ENCODE measurements around the gene SC5D. TPM values are rescaled to one million over a fixed set of nuclear protein-coding genes. Genes with fewer than 3 reads are reported as not detected.

Gene SC5D
- polyA plus RNA-seq, 2 of the 4 experiments (the other 2 are of a cell fraction), result 18.1 to 28.1 TPM

- no peak for TF ChIP-seq EP300 (IDR thresholded peaks at IDR 0.05)
- TF ChIP-seq HOXA7 (CRISPR knock-in tag; IDR thresholded peaks at IDR 0.05), result no peak
- TF ChIP-seq HMGXB4 (CRISPR knock-in tag; IDR thresholded peaks at IDR 0.05; ENCODE audit: borderline replicate concordance), result no peak
- peak; percentile 21 to 36; a peak in 3 of 5 replicates for TF ChIP-seq RAD21 (conservative IDR thresholded peaks at IDR 0.05 in 1 of 2, IDR thresholded peaks at IDR 0.05 in 1 of 2)
- Histone ChIP-seq H3K4me2 (no peak overlapping the region), H3K4me1 (no peaks in the 10 kb centered on the region), H3K4me3 (no peak overlapping the region), H3K9me3 (no peaks in the 10 kb centered on the region), H3K27ac (no peak overlapping the region)
- ChIA-PET POLR2A (no interaction called here), CTCF (no interaction called here)
- WGBS (ENCODE audit: missing lambda C conversion rate), result 5% methylated on average over 7 of the region's 7 CpGs
- ATAC-seq, result peak; percentile 36 to 50; a peak in 2 of 6 replicates
- no peak for FAIRE-seq
- DNase-seq (ENCODE audit: low read depth in 1 of 2, low spot score in 1 of 2), result peak in 1 of 2 experiments; percentile 15
Observed at GRCh38 chr11:121321614-121322243, 29.2 kb downstream of the SC5D start.

- Histone ChIP-seq H3K27ac (no peak overlapping the region), H3K4me3 (no peak overlapping the region), H3K4me2 (no peak overlapping the region), H3K4me1 (no peaks in the 10 kb centered on the region), H3K9me3 (no peaks in the 10 kb centered on the region)
- no peak for DNase-seq (ENCODE audit: low read depth in 1 of 2, low spot score in 1 of 2)
- ChIA-PET POLR2A (no interaction called here), CTCF (interaction anchor here (0.8 kb wide), 1 partner anchor 268 kb away, joined by 3 read pairs; no protein-coding TSS in a partner anchor)
- FAIRE-seq, result no peak
- ATAC-seq, result no peak
- TF ChIP-seq NPAS2 (CRISPR knock-in tag; IDR thresholded peaks at IDR 0.05; ENCODE audit: borderline replicate concordance) (no peak), TP53 (CRISPR knock-in tag; IDR thresholded peaks at IDR 0.05) (no peak)
- WGBS (ENCODE audit: missing lambda C conversion rate), result 52% methylated on average over 6 of the region's 6 CpGs
Observed at GRCh38 chr11:121323046-121323607, 30.6 kb downstream of the SC5D start.

GRCh38 chr11:121326230-121326629, 33.7 kb downstream of the SC5D start:
- no peak for DNase-seq (ENCODE audit: low read depth in 1 of 2, low spot score in 1 of 2)
- ChIA-PET CTCF (no interaction called here), POLR2A (no interaction called here)
- Histone ChIP-seq H3K27ac (no peak overlapping the region), H3K4me1 (no peaks in the 10 kb centered on the region), H3K4me2 (no peak overlapping the region), H3K4me3 (no peak overlapping the region), H3K9me3 (no peaks in the 10 kb centered on the region)
- no peak for ATAC-seq
- 15% methylated on average over 4 of the region's 4 CpGs for WGBS (ENCODE audit: missing lambda C conversion rate)
- no peak for FAIRE-seq
- no peak for TF ChIP-seq MAFK (IDR thresholded peaks at IDR 0.05; ENCODE audit: partially characterized antibody)
- no peak for TF ChIP-seq FOXS1 (CRISPR knock-in tag; IDR thresholded peaks at IDR 0.05)
- no peak for TF ChIP-seq PBX3 (IDR thresholded peaks at IDR 0.05)

- FAIRE-seq (no peak), ATAC-seq (no peak)
- CTCF ChIA-PET, result no interaction called here
Observed at GRCh38 chr11:121327553-121327952, 35.0 kb downstream of the SC5D start.

More at GRCh38 chr11:121327553-121327952, 35.0 kb downstream of the SC5D start:
- Histone ChIP-seq H3K9me3 (no peaks in the 10 kb centered on the region), H3K4me2 (no peak overlapping the region), H3K4me3 (no peak overlapping the region), H3K27ac (no peak overlapping the region), H3K4me1 (no peaks in the 10 kb centered on the region)
- POLR2A ChIA-PET, result no interaction called here
- no peak for DNase-seq (ENCODE audit: low read depth in 1 of 2, low spot score in 1 of 2)
- no peak for TF ChIP-seq KDM5A (IDR thresholded peaks at IDR 0.05)
- no peak for TF ChIP-seq NPAS2 (CRISPR knock-in tag; IDR thresholded peaks at IDR 0.05; ENCODE audit: borderline replicate concordance)
- TF ChIP-seq ELK1 (IDR thresholded peaks at IDR 0.05; ENCODE audit: low read depth, low read length), result no peak
- no peak for TF ChIP-seq EHF (CRISPR knock-in tag; IDR thresholded peaks at IDR 0.05)
- TF ChIP-seq MYC (IDR thresholded peaks at IDR 0.05; ENCODE audit: borderline replicate concordance, low read length), result no peak
- no peak for TF ChIP-seq E2F6 (IDR thresholded peaks at IDR 0.05; ENCODE audit: borderline replicate concordance, low read depth)
- no peak for TF ChIP-seq HOXA7 (CRISPR knock-in tag; IDR thresholded peaks at IDR 0.05)
- no peak for TF ChIP-seq RFX5 (IDR thresholded peaks at IDR 0.05)
- TF ChIP-seq TP53 (CRISPR knock-in tag; IDR thresholded peaks at IDR 0.05), result no peak
- WGBS (ENCODE audit: missing lambda C conversion rate), result 7% methylated on average over 1 of the region's 1 CpG
